ENCODE measurements around the gene IFI27L2. TPM values are rescaled to one million over a fixed set of nuclear protein-coding genes. Genes with fewer than 3 reads are reported as not detected.

Gene IFI27L2
- total RNA-seq, 5 donors from 2014 or later (not counting 1 experiment from before 2014, with no cell fraction given), result 18.2 to 37.4 (median 27.7) TPM

- Histone ChIP-seq H3K9me3 (no peaks in the 10 kb centered on the region), H3K27ac (ENCODE audit: low read length) (no peak overlapping the region), H3K36me3 (ENCODE audit: control insufficient read depth in 2 of 2, extremely low read depth in 1 of 2, insufficient read depth in 1 of 2, low read length in 1 of 2) (no peaks in the 10 kb centered on the region), H3K4me3 (ENCODE audit: control insufficient read depth in 1 of 2, extremely low read depth in 1 of 2, low read length in 1 of 2) (no peak overlapping the region), H3K27me3 (replicated peaks in 1 of 2; ENCODE audit: control insufficient read depth in 2 of 2, extremely low read depth in 1 of 2, insufficient read depth in 2 of 2, low read length in 1 of 2) (no peaks in the 10 kb centered on the region), H3K4me1 (ENCODE audit: control insufficient read depth in 1 of 2, extremely low read depth in 1 of 2, insufficient read depth in 2 of 2, low read length in 2 of 2) (no peaks in the 10 kb centered on the region)
- WGBS (ENCODE audit: insufficient coverage), result 79% methylated on average over 2 of the region's 4 CpGs
- CTCF ChIA-PET, result interaction anchor here (0.7 kb wide), 2 partner anchors 80 to 328 kb away, joined by 3 to 4 read pairs; no protein-coding TSS in a partner anchor
- Mint-ChIP-seq H3K4me3 (no peak overlapping the region), H3K36me3 (no peaks in the 10 kb centered on the region), H3K27ac (no peak overlapping the region), H3K27me3 (no peaks in the 10 kb centered on the region), H3K9me3 (peaks cover 0 to 3% (median 0%) of the 10 kb centered on the region in 3 donors), H3K4me1 (peaks cover 0 to 3% (median under 1%) of the 10 kb centered on the region in 3 donors)
- ATAC-seq (replicated peaks in 1 of 4) (no peak), DNase-seq (no peak)
- POLR2A ChIA-PET, result interaction anchor here (0.6 to 0.7 kb wide), 3 partner anchors 31 to 863 kb away, joined by 3 to 7 read pairs (median 6); no protein-coding TSS in a partner anchor
Measured at GRCh38 chr14:94087891-94088290, 41.5 kb downstream of the IFI27L2 start.

- H3K9me3 Mint-ChIP-seq, result peaks cover 0 to 3% (median 0%) of the 10 kb centered on the region in 3 donors
- H3K27ac Mint-ChIP-seq, result peak overlapping the region; percentile 92 to 95
- peak; percentile 15 to 28 (median 20) for ATAC-seq (replicated peaks in 1 of 4)
- H3K4me3 ChIP-seq (ENCODE audit: control insufficient read depth in 1 of 2, extremely low read depth in 1 of 2, low read length in 1 of 2), result peak overlapping the region; percentile 96 to 100
- H3K9me3 ChIP-seq, result no peaks in the 10 kb centered on the region
- H3K4me1 Mint-ChIP-seq, result peaks cover 42 to 50% (median 48%) of the 10 kb centered on the region in 3 donors
- peak in 2 of 35 experiments; percentile 8 to 41 for DNase-seq
- H3K27me3 Mint-ChIP-seq, result no peaks in the 10 kb centered on the region
- no peaks in the 10 kb centered on the region for H3K27me3 ChIP-seq (replicated peaks in 1 of 2; ENCODE audit: control insufficient read depth in 2 of 2, extremely low read depth in 1 of 2, insufficient read depth in 2 of 2, low read length in 1 of 2)
- 1% methylated on average over 12 of the region's 19 CpGs for WGBS (ENCODE audit: insufficient coverage)
- peaks cover 0 to 21% of the 10 kb centered on the region in 2 donors for H3K36me3 ChIP-seq (ENCODE audit: control insufficient read depth in 2 of 2, extremely low read depth in 1 of 2, insufficient read depth in 1 of 2, low read length in 1 of 2)
- peak overlapping the region; percentile 99 to 100 (median 100) for H3K4me3 Mint-ChIP-seq
- peak overlapping the region; percentile 94 for H3K27ac ChIP-seq (ENCODE audit: low read length)
- peaks cover 28% of the 10 kb centered on the region in 2 experiments for H3K4me1 ChIP-seq (ENCODE audit: control insufficient read depth in 1 of 2, extremely low read depth in 1 of 2, insufficient read depth in 2 of 2, low read length in 2 of 2)
- ChIA-PET CTCF (interaction anchor here in 1 of 2 donors (0.8 to 4.3 kb wide), 8 partner anchors 9 to 99 kb away, joined by 3 to 20 read pairs (median 5); partner anchors contain the start of genes IFI27L2 and OTUB2), POLR2A (interaction anchor here (0.6 to 1.2 kb wide), 9 partner anchors 14 to 101 kb away, joined by 3 to 8 read pairs (median 3); partner anchors contain the start of gene IFI27L2 (in 1 of the 2))
- peaks cover 29% of the 10 kb centered on the region for H3K36me3 Mint-ChIP-seq
Measured at GRCh38 chr14:94081386-94081820, 48.0 kb downstream of the IFI27L2 start.

GRCh38 chr14:94080621-94081385 lies 48.6 kb downstream of the IFI27L2 start, which contains the start of the genes DDX24 and IFI27L1:
TSS of gene DDX24 (minus strand) at chr14:94081202. CDS start at chr14:94079742, 1,460 bp downstream.
TSS of gene IFI27L1 (plus strand) at chr14:94081310. CDS start at chr14:94096938, 15,628 bp downstream.
- DNase-seq (peak; percentile 87 to 99 (median 96)), ATAC-seq (replicated peaks in 1 of 4) (peak; percentile 97 to 99 (median 98))
- peaks cover 34% of the 10 kb centered on the region for H3K36me3 Mint-ChIP-seq
- Histone ChIP-seq H3K4me1 (ENCODE audit: control insufficient read depth in 1 of 2, extremely low read depth in 1 of 2, insufficient read depth in 2 of 2, low read length in 2 of 2) (peaks cover 30 to 31% of the 10 kb centered on the region in 2 experiments), H3K27ac (ENCODE audit: low read length) (peak within 1 kb of the TSS; percentile 94), H3K4me3 (ENCODE audit: control insufficient read depth in 1 of 2, extremely low read depth in 1 of 2, low read length in 1 of 2) (peak within 1 kb of the TSS; percentile 96 to 100), H3K27me3 (replicated peaks in 1 of 2; ENCODE audit: control insufficient read depth in 2 of 2, extremely low read depth in 1 of 2, insufficient read depth in 2 of 2, low read length in 1 of 2) (no peaks in the 10 kb centered on the region), H3K9me3 (no peaks in the 10 kb centered on the region), H3K36me3 (ENCODE audit: control insufficient read depth in 2 of 2, extremely low read depth in 1 of 2, insufficient read depth in 1 of 2, low read length in 1 of 2) (peaks cover 3 to 21% of the 10 kb centered on the region in 2 donors)
- no peaks in the 10 kb centered on the region for H3K9me3 Mint-ChIP-seq
- H3K4me3 Mint-ChIP-seq, result peak within 1 kb of the TSS; percentile 99 to 100 (median 100)
- H3K27me3 Mint-ChIP-seq, result no peaks in the 10 kb centered on the region
- H3K27ac Mint-ChIP-seq, result peak within 1 kb of the TSS; percentile 98 to 99
- ChIA-PET POLR2A (interaction anchor here (0.6 to 1.2 kb wide), 11 partner anchors 14 to 101 kb away, joined by 3 to 5 read pairs (median 3); partner anchors contain the start of gene IFI27L2 (in 1 of the 2)), CTCF (interaction anchor here in 1 of 2 donors (0.8 to 4.3 kb wide), 8 partner anchors 10 to 99 kb away, joined by 3 to 20 read pairs (median 5); partner anchors contain the start of genes IFI27L2 and OTUB2)
- WGBS (ENCODE audit: insufficient coverage), result under 1% methylated on average over 68 of the region's 77 CpGs
- H3K4me1 Mint-ChIP-seq, result peaks cover 47 to 53% (median 50%) of the 10 kb centered on the region in 3 donors

GRCh38 chr14:94079891-94080620 lies 49.3 kb downstream of the IFI27L2 start:
- Mint-ChIP-seq H3K27me3 (no peaks in the 10 kb centered on the region), H3K4me1 (peaks cover 54 to 60% (median 58%) of the 10 kb centered on the region in 3 donors), H3K4me3 (peak overlapping the region; percentile 99 to 100 (median 100)), H3K27ac (peak overlapping the region; percentile 98 to 99), H3K9me3 (peaks cover 0 to 6% (median 6%) of the 10 kb centered on the region in 3 donors), H3K36me3 (peaks cover 41% of the 10 kb centered on the region)
- peaks cover 30 to 31% of the 10 kb centered on the region in 2 experiments for H3K4me1 ChIP-seq (ENCODE audit: control insufficient read depth in 1 of 2, extremely low read depth in 1 of 2, insufficient read depth in 2 of 2, low read length in 2 of 2)
- peak in 14 of 35 experiments; percentile 6 to 56 (median 17) for DNase-seq
- WGBS (ENCODE audit: insufficient coverage), result 0% methylated on average over 11 of the region's 15 CpGs
- ChIA-PET CTCF (interaction anchor here (0.6 to 4.3 kb wide), 5 partner anchors 42 to 57 kb away, joined by 3 to 20 read pairs (median 4); no protein-coding TSS in a partner anchor), POLR2A (interaction anchor here (0.6 to 2.1 kb wide), 7 partner anchors 10 to 102 kb away, joined by 3 to 7 read pairs (median 3); no protein-coding TSS in a partner anchor)
- peaks cover 3% of the 10 kb centered on the region for H3K9me3 ChIP-seq
- H3K36me3 ChIP-seq (ENCODE audit: control insufficient read depth in 2 of 2, extremely low read depth in 1 of 2, insufficient read depth in 1 of 2, low read length in 1 of 2), result peaks cover 3 to 21% of the 10 kb centered on the region in 2 donors
- H3K27ac ChIP-seq (ENCODE audit: low read length), result peak overlapping the region; percentile 94
- peak overlapping the region; percentile 96 to 100 for H3K4me3 ChIP-seq (ENCODE audit: control insufficient read depth in 1 of 2, extremely low read depth in 1 of 2, low read length in 1 of 2)
- H3K27me3 ChIP-seq (replicated peaks in 1 of 2; ENCODE audit: control insufficient read depth in 2 of 2, extremely low read depth in 1 of 2, insufficient read depth in 2 of 2, low read length in 1 of 2), result no peaks in the 10 kb centered on the region
- ATAC-seq (replicated peaks in 1 of 4), result no peak

GRCh38 chr14:94077823-94078222 lies 51.6 kb downstream of the IFI27L2 start:
- Histone ChIP-seq H3K4me1 (ENCODE audit: control insufficient read depth in 1 of 2, extremely low read depth in 1 of 2, insufficient read depth in 2 of 2, low read length in 2 of 2) (peaks cover 30 to 33% of the 10 kb centered on the region in 2 experiments), H3K27ac (ENCODE audit: low read length) (no peak overlapping the region), H3K27me3 (replicated peaks in 1 of 2; ENCODE audit: control insufficient read depth in 2 of 2, extremely low read depth in 1 of 2, insufficient read depth in 2 of 2, low read length in 1 of 2) (no peaks in the 10 kb centered on the region), H3K4me3 (ENCODE audit: control insufficient read depth in 1 of 2, extremely low read depth in 1 of 2, low read length in 1 of 2) (peak overlapping the region; percentile 18 to 100), H3K9me3 (peaks cover 8% of the 10 kb centered on the region), H3K36me3 (ENCODE audit: control insufficient read depth in 2 of 2, extremely low read depth in 1 of 2, insufficient read depth in 1 of 2, low read length in 1 of 2) (peaks cover 3 to 25% of the 10 kb centered on the region in 2 donors)
- no peaks in the 10 kb centered on the region for H3K27me3 Mint-ChIP-seq
- WGBS (ENCODE audit: insufficient coverage), result no CpG with 5 or more reads among the region's 5 CpGs
- POLR2A ChIA-PET, result no interaction called here
- H3K27ac Mint-ChIP-seq, result no peak overlapping the region
- H3K4me1 Mint-ChIP-seq, result peaks cover 64 to 68% (median 66%) of the 10 kb centered on the region in 3 donors
- peaks cover 52% of the 10 kb centered on the region for H3K36me3 Mint-ChIP-seq
- peak overlapping the region; percentile 99 to 100 (median 100) for H3K4me3 Mint-ChIP-seq
- CTCF ChIA-PET, result no interaction called here
- H3K9me3 Mint-ChIP-seq, result peaks cover 0 to 15% (median 13%) of the 10 kb centered on the region in 3 donors
- ATAC-seq (replicated peaks in 1 of 4) (no peak), DNase-seq (no peak)

All from T-cell (primary cell).